ENCODE results near the gene HOXA7. TPM values are rescaled to one million over a fixed set of nuclear protein-coding genes. Genes with fewer than 3 reads are reported as not detected.

The HOXA7 gene
- total RNA-seq, 1 donor from 2014 or later = 12.0 TPM

GRCh38 chr7:27139334-27140125 is 16.9 kb downstream of the HOXA7 start:
- Histone ChIP-seq H3K4me1 (peaks cover 0 to 8% of the 10 kb centered on the region in 2 donors), H3K4me3 (peak overlapping the region; percentile 25 to 53), H3K9me3 (no peaks in the 10 kb centered on the region), H3K36me3 (peaks cover 0 to 7% of the 10 kb centered on the region in 2 donors), H3K27me3 (no peaks in the 10 kb centered on the region), H3K27ac (peak overlapping the region; percentile 44 to 74)
- no peak for TF ChIP-seq CTCF (IDR thresholded peaks at IDR 0.05)
- DNase-seq (ENCODE audit: low spot score in 2 of 2) = no peak
- intact Hi-C loops (cut with DNase I) = loop anchor here (5.0 kb wide), 1 partner anchor 1282 kb away; no protein-coding TSS in a partner anchor

- H3K27me3 ChIP-seq = no peaks in the 10 kb centered on the region
- peak overlapping the region; percentile 25 to 53 for H3K4me3 ChIP-seq
- DNase-seq (ENCODE audit: low spot score in 2 of 2) = no peak
- H3K9me3 ChIP-seq = no peaks in the 10 kb centered on the region
- intact Hi-C loops (cut with DNase I) = no loop called here
- peaks cover 0 to under 1% of the 10 kb centered on the region in 2 donors for H3K36me3 ChIP-seq
- H3K27ac ChIP-seq = peak overlapping the region; percentile 44 to 74
- TF ChIP-seq CTCF (IDR thresholded peaks at IDR 0.05) = no peak
- peaks cover 0 to 8% of the 10 kb centered on the region in 2 donors for H3K4me1 ChIP-seq
These were observed 17.5 kb downstream of the HOXA7 start for GRCh38 chr7:27138985-27139333.

GRCh38 chr7:27138472-27138871 is 18.0 kb downstream of the HOXA7 start:
- Histone ChIP-seq H3K9me3 (no peaks in the 10 kb centered on the region), H3K27me3 (no peaks in the 10 kb centered on the region), H3K36me3 (no peaks in the 10 kb centered on the region), H3K27ac (peak overlapping the region; percentile 44 to 74), H3K4me1 (peaks cover 0 to 8% of the 10 kb centered on the region in 2 donors), H3K4me3 (peak overlapping the region in 1 of 2 donors; percentile 53)
- DNase-seq (ENCODE audit: low spot score in 2 of 2) = no peak
- intact Hi-C loops (cut with DNase I) = no loop called here
- no peak for TF ChIP-seq CTCF (IDR thresholded peaks at IDR 0.05)

- Histone ChIP-seq H3K27me3 (no peaks in the 10 kb centered on the region), H3K4me1 (peaks cover 0 to 6% of the 10 kb centered on the region in 2 donors), H3K9me3 (no peaks in the 10 kb centered on the region), H3K27ac (peak overlapping the region; percentile 44 to 74), H3K4me3 (no peak overlapping the region), H3K36me3 (no peaks in the 10 kb centered on the region)
- TF ChIP-seq CTCF (IDR thresholded peaks at IDR 0.05) = no peak
- intact Hi-C loops (cut with DNase I) = no loop called here
- no peak for DNase-seq (ENCODE audit: low spot score in 2 of 2)
These were observed 18.7 kb downstream of the HOXA7 start for GRCh38 chr7:27137640-27138315.

- Histone ChIP-seq H3K4me1 (peaks cover 0 to 6% of the 10 kb centered on the region in 2 donors), H3K27ac (peak overlapping the region in 1 of 2 donors; percentile 21), H3K4me3 (no peak overlapping the region), H3K27me3 (no peaks in the 10 kb centered on the region), H3K9me3 (no peaks in the 10 kb centered on the region), H3K36me3 (no peaks in the 10 kb centered on the region)
- TF ChIP-seq CTCF (IDR thresholded peaks at IDR 0.05) = no peak
- DNase-seq (ENCODE audit: low spot score in 2 of 2) = no peak
- intact Hi-C loops (cut with DNase I) = loop anchor here (5.0 kb wide), 1 partner anchor 102 kb away; no protein-coding TSS in a partner anchor
These were observed 22.1 kb downstream of the HOXA7 start for GRCh38 chr7:27134392-27134791.
